K562 (cell line): Measurements from ENCODE around the gene ADAM8. TPM values are rescaled to one million over a fixed set of nuclear protein-coding genes. Genes with fewer than 3 reads are reported as not detected.

Experiments
- BRD9 ChIP-seq: fragments of 450-650 bp; IDR thresholded peaks from 2 replicates; pipeline ENCODE4 v1.6.1; 2018; ENCODE audit warnings: low read depth; ENCODE audit not compliant: partially characterized antibody
- L3MBTL2 ChIP-seq: fragments of 450-650 bp; IDR thresholded peaks from 2 replicates; pipeline ENCODE4 v1.6.1; 2016; ENCODE audit warnings: mild to moderate bottlenecking, moderate library complexity
- MEF2A ChIP-seq: IDR thresholded peaks from 2 replicates; pipeline ENCODE4 v1.6.1; 2011; ENCODE audit warnings: low read depth, mild to moderate bottlenecking, low read length, moderate library complexity; ENCODE audit not compliant: control insufficient read depth
- MTA3 ChIP-seq: fragments of 450-650 bp; formaldehyde crosslinking; IDR thresholded peaks from 2 replicates; pipeline ENCODE4 v1.6.1; 2017; ENCODE audit warnings: mild to moderate bottlenecking, borderline replicate concordance
- NBN ChIP-seq: fragments of 450-650 bp; IDR thresholded peaks from 2 replicates; pipeline ENCODE4 v1.6.1; 2016; ENCODE audit warnings: low read depth, mild to moderate bottlenecking
- NONO ChIP-seq, 2 experiments: fragments of 200-400 bp in 1 of 2; fragments of 450-650 bp in 1 of 2; formaldehyde crosslinking in 1 of 2; IDR thresholded peaks; 2 replicates each; pipeline ENCODE4 v1.6.1; 2017; ENCODE audit warnings: low read depth in 2 of 2, mild to moderate bottlenecking in 2 of 2, moderate library complexity in 2 of 2, low read length in 1 of 2
- OTX1 ChIP-seq: fragments of 450-650 bp; formaldehyde crosslinking; IDR thresholded peaks from 2 replicates; pipeline ENCODE4 v1.4.0; 2022; ENCODE audit warnings: mild to moderate bottlenecking
- YY1 ChIP-seq, 3 experiments: IDR thresholded peaks; 2 replicates each; pipeline ENCODE4 v1.6.1; 2011; ENCODE audit warnings: low read length in 2 of 3, mild to moderate bottlenecking in 2 of 3, moderate library complexity in 2 of 3, borderline replicate concordance in 1 of 3, control low read depth in 1 of 3, low read depth in 1 of 3; ENCODE audit not compliant: insufficient read depth in 3 of 3, insufficient replicate concordance in 2 of 3, control insufficient read depth in 1 of 3, insufficient read length in 1 of 3; ENCODE audit errors: extremely low read depth in 1 of 3
- ZNF184 ChIP-seq: sonication (generic); formaldehyde crosslinking; IDR thresholded peaks from 2 replicates; pipeline ENCODE4 v1.5.0; 2020; ENCODE audit warnings: missing genetic modification reagents
- ZNF217 ChIP-seq: sonication (generic); formaldehyde crosslinking; IDR thresholded peaks from 2 replicates; pipeline ENCODE4 v1.8.0; 2022; ENCODE audit warnings: mild to moderate bottlenecking, missing genetic modification reagents
- ZNF75A ChIP-seq: fragments of 450-650 bp; formaldehyde crosslinking; IDR thresholded peaks from 2 replicates; pipeline ENCODE4 v1.4.0; 2020; ENCODE audit warnings: mild to moderate bottlenecking
- polyA plus RNA-seq, 8 experiments: library from polyadenylated mRNA; depleted of rRNA in 4 of 8; stranded (reverse) in 5 of 8; unstranded in 3 of 8; fragments of >200 nt; fragmentation: Nextera tagmentation in 2 of 8; fragmentation: Illumina TruSeq in 1 of 8; extraction: Ambion mirVana in 2 of 8; extraction: Trizol in 1 of 8; gene quantifications; 2 replicates each; pipeline versions ENCODE4 v1.2.1 to v1.2.3, GENCODE V29; 2011 to 2014; ENCODE audit warnings: inconsistent platforms in 1 of 8, missing spikeins in 1 of 8
- total RNA-seq, 7 experiments: library from RNA; depleted of rRNA in 6 of 7; stranded (reverse); fragments of >200 nt in 6 of 7; fragmentation: Illumina TruSeq in 2 of 7; extraction: Trizol in 2 of 7; gene quantifications; 2 replicates each; pipeline versions ENCODE4 v1.2.1 to v1.2.3, GENCODE V29; 2011 to 2021; ENCODE audit warnings: low replicate concordance in 1 of 7
- TF ChIP-seq, protein P1 (sequence below): IDR thresholded peaks from 2 replicates; pipeline ENCODE4 v1.6.1; 2014; ENCODE audit warnings: antibody characterized with exemption
- TF ChIP-seq, protein P2 (sequence below): fragments of 250-450 bp; sonication (Bioruptor Pico); IDR thresholded peaks from 2 replicates; pipeline ENCODE4 v1.4.0; 2020; ENCODE audit warnings: mild to moderate bottlenecking, moderate library complexity, borderline replicate concordance
- TF ChIP-seq, protein P3 (sequence below): sonication (generic); formaldehyde crosslinking; IDR thresholded peaks from 2 replicates; pipeline ENCODE4 v1.8.0; 2022; ENCODE audit warnings: missing genetic modification reagents, mild to moderate bottlenecking, moderate library complexity, borderline replicate concordance
- TF ChIP-seq, protein P4 (sequence below): sonication (generic); formaldehyde crosslinking; IDR thresholded peaks from 2 replicates; pipeline ENCODE4 v1.8.0; 2022; ENCODE audit warnings: mild to moderate bottlenecking, missing genetic modification reagents
- TF ChIP-seq, protein P5 (sequence below): fragments of 250-450 bp; sonication (Bioruptor Pico); IDR thresholded peaks from 2 replicates; pipeline ENCODE4 v1.4.0; 2020

ADAM8 gene
- total and polyA plus RNA-seq, 9 of the 15 experiments (the other 6 are each of a cell fraction or from before 2014, with no cell fraction given), result 0.07 to 7.0 (median 1.1) TPM

DNA sequence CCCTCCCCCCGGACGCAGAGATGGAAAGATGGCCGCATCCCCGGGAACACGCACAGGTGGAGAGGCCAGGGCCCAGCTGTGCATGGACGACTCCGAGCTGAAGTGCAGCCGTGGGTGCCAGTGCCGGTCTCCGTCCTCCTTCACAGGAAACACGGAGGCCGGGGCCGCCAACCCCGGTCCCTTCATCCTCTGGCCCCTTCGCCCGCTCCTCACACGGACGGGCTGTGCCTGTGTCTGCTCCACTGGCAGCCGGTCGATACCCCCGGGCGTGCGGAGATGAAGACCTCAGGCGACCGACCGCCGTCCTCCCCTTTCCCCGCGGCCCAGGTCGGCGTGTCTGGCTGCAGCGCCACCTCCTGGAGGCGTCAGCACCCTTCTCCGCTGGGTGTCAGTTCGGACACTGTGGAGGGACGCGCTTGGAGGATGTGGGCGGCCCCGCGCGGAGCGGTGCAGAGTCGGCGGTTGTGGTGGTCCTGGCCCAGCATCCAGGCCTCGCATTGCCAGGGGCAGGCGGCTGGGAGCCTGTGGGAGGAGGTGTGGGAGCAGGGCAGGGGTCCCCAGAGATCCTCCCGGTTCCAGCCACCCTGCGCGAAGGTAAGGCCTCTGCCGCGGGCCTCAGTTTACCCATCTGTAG, 41.9 kb upstream of the ADAM8 start (continued):
- TF ChIP-seq, protein P1, sequence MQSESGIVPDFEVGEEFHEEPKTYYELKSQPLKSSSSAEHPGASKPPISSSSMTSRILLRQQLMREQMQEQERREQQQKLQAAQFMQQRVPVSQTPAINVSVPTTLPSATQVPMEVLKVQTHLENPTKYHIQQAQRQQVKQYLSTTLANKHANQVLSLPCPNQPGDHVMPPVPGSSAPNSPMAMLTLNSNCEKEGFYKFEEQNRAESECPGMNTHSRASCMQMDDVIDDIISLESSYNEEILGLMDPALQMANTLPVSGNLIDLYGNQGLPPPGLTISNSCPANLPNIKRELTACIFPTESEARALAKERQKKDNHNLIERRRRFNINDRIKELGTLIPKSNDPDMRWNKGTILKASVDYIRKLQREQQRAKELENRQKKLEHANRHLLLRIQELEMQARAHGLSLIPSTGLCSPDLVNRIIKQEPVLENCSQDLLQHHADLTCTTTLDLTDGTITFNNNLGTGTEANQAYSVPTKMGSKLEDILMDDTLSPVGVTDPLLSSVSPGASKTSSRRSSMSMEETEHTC, result no peak
- TF ChIP-seq NONO (IDR thresholded peaks at IDR 0.05; ENCODE audit: low read depth in 2 of 2, low read length in 1 of 2) (0 out of 4 replicates have a peak, but pooled peaks of 1 of the 2 experiments have one; percentile 32), ZNF184 (CRISPR knock-in tag) (no peak), ZNF75A (CRISPR knock-in tag) (no peak), YY1 (IDR thresholded peaks at IDR 0.05; ENCODE audit: borderline replicate concordance in 1 of 3, control insufficient read depth in 1 of 3, extremely low read depth in 1 of 3, insufficient read depth in 3 of 3, insufficient read length in 1 of 3, insufficient replicate concordance in 2 of 3, low read depth in 1 of 3, low read length in 2 of 3) (peak in 2 of 3 experiments; percentile 14 to 41), MEF2A (no peak), BRD9 (no peak), L3MBTL2 (peak; percentile 62; the same call in 1 of the 2 replicates), ZNF217 (CRISPR knock-in tag) (no peak), MTA3 (peak; percentile 54; the same call in 1 of the 2 replicates), NBN (no peak), OTX1 (CRISPR knock-in tag) (no peak)
- TF ChIP-seq, protein P2, sequence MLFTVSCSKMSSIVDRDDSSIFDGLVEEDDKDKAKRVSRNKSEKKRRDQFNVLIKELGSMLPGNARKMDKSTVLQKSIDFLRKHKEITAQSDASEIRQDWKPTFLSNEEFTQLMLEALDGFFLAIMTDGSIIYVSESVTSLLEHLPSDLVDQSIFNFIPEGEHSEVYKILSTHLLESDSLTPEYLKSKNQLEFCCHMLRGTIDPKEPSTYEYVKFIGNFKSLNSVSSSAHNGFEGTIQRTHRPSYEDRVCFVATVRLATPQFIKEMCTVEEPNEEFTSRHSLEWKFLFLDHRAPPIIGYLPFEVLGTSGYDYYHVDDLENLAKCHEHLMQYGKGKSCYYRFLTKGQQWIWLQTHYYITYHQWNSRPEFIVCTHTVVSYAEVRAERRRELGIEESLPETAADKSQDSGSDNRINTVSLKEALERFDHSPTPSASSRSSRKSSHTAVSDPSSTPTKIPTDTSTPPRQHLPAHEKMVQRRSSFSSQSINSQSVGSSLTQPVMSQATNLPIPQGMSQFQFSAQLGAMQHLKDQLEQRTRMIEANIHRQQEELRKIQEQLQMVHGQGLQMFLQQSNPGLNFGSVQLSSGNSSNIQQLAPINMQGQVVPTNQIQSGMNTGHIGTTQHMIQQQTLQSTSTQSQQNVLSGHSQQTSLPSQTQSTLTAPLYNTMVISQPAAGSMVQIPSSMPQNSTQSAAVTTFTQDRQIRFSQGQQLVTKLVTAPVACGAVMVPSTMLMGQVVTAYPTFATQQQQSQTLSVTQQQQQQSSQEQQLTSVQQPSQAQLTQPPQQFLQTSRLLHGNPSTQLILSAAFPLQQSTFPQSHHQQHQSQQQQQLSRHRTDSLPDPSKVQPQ (CRISPR knock-in tag), result no peak
- TF ChIP-seq, protein P3, sequence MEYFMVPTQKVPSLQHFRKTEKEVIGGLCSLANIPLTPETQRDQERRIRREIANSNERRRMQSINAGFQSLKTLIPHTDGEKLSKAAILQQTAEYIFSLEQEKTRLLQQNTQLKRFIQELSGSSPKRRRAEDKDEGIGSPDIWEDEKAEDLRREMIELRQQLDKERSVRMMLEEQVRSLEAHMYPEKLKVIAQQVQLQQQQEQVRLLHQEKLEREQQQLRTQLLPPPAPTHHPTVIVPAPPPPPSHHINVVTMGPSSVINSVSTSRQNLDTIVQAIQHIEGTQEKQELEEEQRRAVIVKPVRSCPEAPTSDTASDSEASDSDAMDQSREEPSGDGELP, result peak; percentile 80
- TF ChIP-seq, protein P4, sequence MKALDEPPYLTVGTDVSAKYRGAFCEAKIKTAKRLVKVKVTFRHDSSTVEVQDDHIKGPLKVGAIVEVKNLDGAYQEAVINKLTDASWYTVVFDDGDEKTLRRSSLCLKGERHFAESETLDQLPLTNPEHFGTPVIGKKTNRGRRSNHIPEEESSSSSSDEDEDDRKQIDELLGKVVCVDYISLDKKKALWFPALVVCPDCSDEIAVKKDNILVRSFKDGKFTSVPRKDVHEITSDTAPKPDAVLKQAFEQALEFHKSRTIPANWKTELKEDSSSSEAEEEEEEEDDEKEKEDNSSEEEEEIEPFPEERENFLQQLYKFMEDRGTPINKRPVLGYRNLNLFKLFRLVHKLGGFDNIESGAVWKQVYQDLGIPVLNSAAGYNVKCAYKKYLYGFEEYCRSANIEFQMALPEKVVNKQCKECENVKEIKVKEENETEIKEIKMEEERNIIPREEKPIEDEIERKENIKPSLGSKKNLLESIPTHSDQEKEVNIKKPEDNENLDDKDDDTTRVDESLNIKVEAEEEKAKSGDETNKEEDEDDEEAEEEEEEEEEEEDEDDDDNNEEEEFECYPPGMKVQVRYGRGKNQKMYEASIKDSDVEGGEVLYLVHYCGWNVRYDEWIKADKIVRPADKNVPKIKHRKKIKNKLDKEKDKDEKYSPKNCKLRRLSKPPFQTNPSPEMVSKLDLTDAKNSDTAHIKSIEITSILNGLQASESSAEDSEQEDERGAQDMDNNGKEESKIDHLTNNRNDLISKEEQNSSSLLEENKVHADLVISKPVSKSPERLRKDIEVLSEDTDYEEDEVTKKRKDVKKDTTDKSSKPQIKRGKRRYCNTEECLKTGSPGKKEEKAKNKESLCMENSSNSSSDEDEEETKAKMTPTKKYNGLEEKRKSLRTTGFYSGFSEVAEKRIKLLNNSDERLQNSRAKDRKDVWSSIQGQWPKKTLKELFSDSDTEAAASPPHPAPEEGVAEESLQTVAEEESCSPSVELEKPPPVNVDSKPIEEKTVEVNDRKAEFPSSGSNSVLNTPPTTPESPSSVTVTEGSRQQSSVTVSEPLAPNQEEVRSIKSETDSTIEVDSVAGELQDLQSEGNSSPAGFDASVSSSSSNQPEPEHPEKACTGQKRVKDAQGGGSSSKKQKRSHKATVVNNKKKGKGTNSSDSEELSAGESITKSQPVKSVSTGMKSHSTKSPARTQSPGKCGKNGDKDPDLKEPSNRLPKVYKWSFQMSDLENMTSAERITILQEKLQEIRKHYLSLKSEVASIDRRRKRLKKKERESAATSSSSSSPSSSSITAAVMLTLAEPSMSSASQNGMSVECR (CRISPR knock-in tag), result peak; percentile 59; the same call in 1 of the 2 replicates
- TF ChIP-seq, protein P5, sequence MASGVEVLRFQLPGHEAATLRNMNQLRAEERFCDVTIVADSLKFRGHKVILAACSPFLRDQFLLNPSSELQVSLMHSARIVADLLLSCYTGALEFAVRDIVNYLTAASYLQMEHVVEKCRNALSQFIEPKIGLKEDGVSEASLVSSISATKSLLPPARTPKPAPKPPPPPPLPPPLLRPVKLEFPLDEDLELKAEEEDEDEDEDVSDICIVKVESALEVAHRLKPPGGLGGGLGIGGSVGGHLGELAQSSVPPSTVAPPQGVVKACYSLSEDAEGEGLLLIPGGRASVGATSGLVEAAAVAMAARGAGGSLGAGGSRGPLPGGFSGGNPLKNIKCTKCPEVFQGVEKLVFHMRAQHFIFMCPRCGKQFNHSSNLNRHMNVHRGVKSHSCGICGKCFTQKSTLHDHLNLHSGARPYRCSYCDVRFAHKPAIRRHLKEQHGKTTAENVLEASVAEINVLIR (CRISPR knock-in tag), result no peak
